Neural cell (in vitro differentiated cells): Measurements from ENCODE around the gene ZNHIT2. TPM values are rescaled to one million over a fixed set of nuclear protein-coding genes. Genes with fewer than 3 reads are reported as not detected.

ENCODE experiments used
- H2AFZ ChIP-seq: fragments of 200-600, 300-800 bp; sonication (generic), shearing (Covaris generic); 2 replicates; pipeline ENCODE4 v1.6.0; 2014; ENCODE audit warnings: low read depth, mild to moderate bottlenecking, antibody characterized with exemption, low read length, moderate library complexity
- H3F3A ChIP-seq: fragments of 200-600 bp; shearing (Covaris generic); 2 replicates; pipeline ENCODE4 v1.6.1; 2016; ENCODE audit warnings: mild to moderate bottlenecking, moderate library complexity, mixed read lengths, antibody characterized with exemption, low read length; ENCODE audit not compliant: insufficient read depth, poor library complexity, severe bottlenecking
- H3K27ac ChIP-seq: fragments of 200-600, 300-800 bp; sonication (generic), shearing (Covaris generic); 2 replicates; pipeline ENCODE4 v1.5.1; 2014; ENCODE audit warnings: mild to moderate bottlenecking, low read length, moderate library complexity
- H3K27me3 ChIP-seq: fragments of 300-800, 200-600 bp; sonication (generic), shearing (Covaris generic); 2 replicates; pipeline ENCODE4 v1.6.0; 2014; ENCODE audit warnings: mild to moderate bottlenecking, low read depth, low read length, moderate library complexity; ENCODE audit not compliant: insufficient read depth
- H3K36me3 ChIP-seq: fragments of 300-800, 200-600 bp; sonication (generic), shearing (Covaris generic); 2 replicates; pipeline ENCODE4 v1.5.1; 2014; ENCODE audit warnings: mild to moderate bottlenecking, antibody characterized with exemption, low read length, moderate library complexity; ENCODE audit not compliant: insufficient read depth
- H3K4me2 ChIP-seq: fragments of 300-800, 200-600 bp; sonication (generic), shearing (Covaris generic); 2 replicates; pipeline ENCODE4 v1.6.0; 2014; ENCODE audit warnings: mild to moderate bottlenecking, low read length
- H3K4me3 ChIP-seq: fragments of 300-800, 200-600 bp; sonication (generic), shearing (Covaris generic); 2 replicates; pipeline ENCODE4 v1.5.1; 2014; ENCODE audit warnings: mild to moderate bottlenecking, low read length, moderate library complexity
- H3K79me2 ChIP-seq: fragments of 200-600 bp; shearing (Covaris generic); replicated peaks from 2 replicates; pipeline ENCODE4 v1.6.0; 2014; ENCODE audit warnings: mild to moderate bottlenecking, low read length, moderate library complexity; ENCODE audit not compliant: insufficient read depth
- H3K9ac ChIP-seq: fragments of 300-800, 200-600 bp; sonication (generic), shearing (Covaris generic); 2 replicates; pipeline ENCODE4 v1.6.1; 2016; ENCODE audit warnings: mild to moderate bottlenecking, low read length, mixed read lengths
- H3K9me2 ChIP-seq: fragments of 200-600 bp; shearing (Covaris generic); 2 replicates; pipeline ENCODE4 v1.6.1; 2016; ENCODE audit warnings: mild to moderate bottlenecking, low read length, mixed read lengths; ENCODE audit not compliant: insufficient read depth
- H3K9me3 ChIP-seq: fragments of 200-600, 300-800 bp; sonication (generic), shearing (Covaris generic); 2 replicates; pipeline ENCODE4 v1.6.1; 2016; ENCODE audit warnings: mild to moderate bottlenecking, mixed run types, low read length, moderate library complexity, mixed read lengths
- H4K20me1 ChIP-seq: fragments of 200-600 bp; shearing (Covaris generic); 2 replicates; pipeline ENCODE4 v1.6.1; 2016; ENCODE audit warnings: mild to moderate bottlenecking, mixed run types; ENCODE audit not compliant: insufficient read depth
- EP300 ChIP-seq: fragments of 450-650 bp; conservative IDR thresholded peaks from 2 replicates; pipeline ENCODE4 v1.6.1; 2014; ENCODE audit warnings: antibody characterized with exemption, mild to moderate bottlenecking, moderate library complexity; ENCODE audit not compliant: poor library complexity, severe bottlenecking
- EZH2 ChIP-seq: fragments of 200-600, 300-800 bp; shearing (Covaris generic), sonication (generic); IDR thresholded peaks from 2 replicates; pipeline ENCODE4 v1.6.1; 2014; ENCODE audit warnings: antibody characterized with exemption, low read length, borderline replicate concordance, mild to moderate bottlenecking; ENCODE audit not compliant: insufficient read depth, poor library complexity, severe bottlenecking
- MXI1 ChIP-seq: fragments of 450-650 bp; conservative IDR thresholded peaks from 2 replicates; pipeline ENCODE4 v1.6.1; 2014; ENCODE audit warnings: antibody characterized with exemption, mild to moderate bottlenecking; ENCODE audit not compliant: poor library complexity, severe bottlenecking
- POLR2AphosphoS5 ChIP-seq: IDR thresholded peaks from 2 replicates; pipeline ENCODE4 v1.6.1; 2012
- RAD21 ChIP-seq: fragments of 450-650 bp; conservative IDR thresholded peaks from 2 replicates; pipeline ENCODE4 v1.6.1; 2014; ENCODE audit warnings: antibody characterized with exemption, mild to moderate bottlenecking, moderate library complexity
- SMC3 ChIP-seq: fragments of 450-650 bp; conservative IDR thresholded peaks from 2 replicates; pipeline ENCODE4 v1.6.1; 2014; ENCODE audit warnings: antibody characterized with exemption, mild to moderate bottlenecking, moderate library complexity; ENCODE audit not compliant: poor library complexity
- TAF1 ChIP-seq: IDR thresholded peaks from 2 replicates; pipeline ENCODE4 v1.6.1; 2012; ENCODE audit warnings: low read depth
- polyA plus RNA-seq: library from polyadenylated mRNA; depleted of rRNA; stranded (reverse); fragments of >200 nt; gene quantifications from 2 replicates; pipeline ENCODE4 v1.2.3, GENCODE V29; 2014
- TF ChIP-seq, protein P1 (sequence below): IDR thresholded peaks from 2 replicates; pipeline ENCODE4 v1.6.1; 2012; ENCODE audit warnings: borderline replicate concordance
- TF ChIP-seq, protein P2 (sequence below): fragments of 450-650 bp; IDR thresholded peaks from 2 replicates; pipeline ENCODE4 v1.5.1; 2014; ENCODE audit warnings: antibody characterized with exemption, mild to moderate bottlenecking, moderate library complexity; ENCODE audit not compliant: poor library complexity, severe bottlenecking

ZNHIT2 gene
- polyA plus RNA-seq, 1 donor from 2014 or later = 7.0 TPM

DNA sequence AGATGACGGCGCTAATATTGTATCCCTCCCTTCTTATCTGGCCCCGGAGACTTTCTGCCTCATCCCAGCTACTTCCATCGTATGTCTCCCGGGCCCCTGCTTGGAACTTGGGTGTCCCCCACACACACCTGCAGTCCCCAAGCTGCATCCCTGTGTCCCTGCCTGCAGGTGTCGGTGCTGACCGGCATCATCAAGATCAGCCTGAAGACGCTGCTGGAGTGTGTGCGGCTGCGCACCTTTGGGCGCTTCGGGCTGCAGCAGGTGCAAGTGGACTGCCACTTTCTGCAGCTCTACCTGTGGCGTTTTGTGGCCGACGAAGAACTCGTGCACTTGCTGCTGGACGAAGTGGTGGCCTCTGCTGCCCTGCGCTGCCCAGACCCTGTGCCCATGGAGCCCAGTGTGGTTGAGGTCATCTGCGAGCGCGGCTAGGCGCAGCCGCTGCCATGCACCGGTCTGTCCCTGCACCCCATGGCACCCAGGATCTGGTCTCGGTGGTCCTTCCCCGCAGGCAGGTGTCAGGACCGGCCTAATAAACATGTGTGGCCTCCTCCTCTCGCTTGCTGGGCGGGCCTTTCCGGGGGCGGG lies 6.2 kb downstream of the ZNHIT2 start:
- peak overlapping the region; percentile 24 for H3K9ac ChIP-seq
- H3F3A ChIP-seq = no peaks in the 10 kb centered on the region
- peak overlapping the region; percentile 21 for H3K27ac ChIP-seq

DNA sequence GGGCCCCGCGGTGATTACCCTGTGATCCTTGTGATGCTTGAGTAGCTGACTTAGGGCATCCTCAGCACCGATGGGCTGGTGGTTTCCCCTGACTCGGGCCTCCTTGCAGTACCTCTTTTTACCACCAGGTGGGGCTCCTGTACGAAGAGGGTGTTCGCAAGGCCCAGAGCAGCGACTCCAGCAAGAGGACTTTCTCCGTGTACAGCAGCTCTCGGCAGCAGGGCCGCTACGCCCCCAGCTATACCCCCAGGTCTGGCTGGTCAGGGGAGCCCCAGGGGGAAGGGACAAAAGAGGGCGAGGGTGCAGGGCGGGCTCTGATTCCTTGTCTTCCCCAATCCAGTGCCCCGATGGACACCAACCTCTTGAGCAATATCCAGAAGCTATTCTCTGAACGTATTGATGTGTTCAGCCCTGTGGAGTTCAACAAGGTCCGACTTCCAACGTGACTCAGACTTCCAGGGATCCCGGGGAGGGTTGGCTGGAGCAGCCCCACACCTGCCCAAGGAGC lies 7.1 kb downstream of the ZNHIT2 start:
- H3K27ac ChIP-seq = no peak overlapping the region
- peak overlapping the region; percentile 34 for H3K9ac ChIP-seq
- peaks cover 19% of the 10 kb centered on the region for H3K79me2 ChIP-seq

More for the DNA sequence above, 6.2 kb downstream of the ZNHIT2 start:
- H3K27me3 ChIP-seq = no peaks in the 10 kb centered on the region
- H3K4me3 ChIP-seq = peak overlapping the region; percentile 86
- H3K4me2 ChIP-seq = no peak overlapping the region
- no peaks in the 10 kb centered on the region for H3K36me3 ChIP-seq
- no peak overlapping the region for H2AFZ ChIP-seq
- H4K20me1 ChIP-seq = no peaks in the 10 kb centered on the region
- no peaks in the 10 kb centered on the region for H3K9me3 ChIP-seq
- H3K79me2 ChIP-seq = peaks cover 21% of the 10 kb centered on the region
- no peaks in the 10 kb centered on the region for H3K9me2 ChIP-seq
- TF ChIP-seq TAF1 (no peak), POLR2AphosphoS5 (no peak), RAD21 (no peak), SMC3 (no peak), EP300 (no peak), EZH2 (no peak), MXI1 (no peak)
- TF ChIP-seq, protein P1, sequence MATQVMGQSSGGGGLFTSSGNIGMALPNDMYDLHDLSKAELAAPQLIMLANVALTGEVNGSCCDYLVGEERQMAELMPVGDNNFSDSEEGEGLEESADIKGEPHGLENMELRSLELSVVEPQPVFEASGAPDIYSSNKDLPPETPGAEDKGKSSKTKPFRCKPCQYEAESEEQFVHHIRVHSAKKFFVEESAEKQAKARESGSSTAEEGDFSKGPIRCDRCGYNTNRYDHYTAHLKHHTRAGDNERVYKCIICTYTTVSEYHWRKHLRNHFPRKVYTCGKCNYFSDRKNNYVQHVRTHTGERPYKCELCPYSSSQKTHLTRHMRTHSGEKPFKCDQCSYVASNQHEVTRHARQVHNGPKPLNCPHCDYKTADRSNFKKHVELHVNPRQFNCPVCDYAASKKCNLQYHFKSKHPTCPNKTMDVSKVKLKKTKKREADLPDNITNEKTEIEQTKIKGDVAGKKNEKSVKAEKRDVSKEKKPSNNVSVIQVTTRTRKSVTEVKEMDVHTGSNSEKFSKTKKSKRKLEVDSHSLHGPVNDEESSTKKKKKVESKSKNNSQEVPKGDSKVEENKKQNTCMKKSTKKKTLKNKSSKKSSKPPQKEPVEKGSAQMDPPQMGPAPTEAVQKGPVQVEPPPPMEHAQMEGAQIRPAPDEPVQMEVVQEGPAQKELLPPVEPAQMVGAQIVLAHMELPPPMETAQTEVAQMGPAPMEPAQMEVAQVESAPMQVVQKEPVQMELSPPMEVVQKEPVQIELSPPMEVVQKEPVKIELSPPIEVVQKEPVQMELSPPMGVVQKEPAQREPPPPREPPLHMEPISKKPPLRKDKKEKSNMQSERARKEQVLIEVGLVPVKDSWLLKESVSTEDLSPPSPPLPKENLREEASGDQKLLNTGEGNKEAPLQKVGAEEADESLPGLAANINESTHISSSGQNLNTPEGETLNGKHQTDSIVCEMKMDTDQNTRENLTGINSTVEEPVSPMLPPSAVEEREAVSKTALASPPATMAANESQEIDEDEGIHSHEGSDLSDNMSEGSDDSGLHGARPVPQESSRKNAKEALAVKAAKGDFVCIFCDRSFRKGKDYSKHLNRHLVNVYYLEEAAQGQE = no peak
- TF ChIP-seq, protein P2, sequence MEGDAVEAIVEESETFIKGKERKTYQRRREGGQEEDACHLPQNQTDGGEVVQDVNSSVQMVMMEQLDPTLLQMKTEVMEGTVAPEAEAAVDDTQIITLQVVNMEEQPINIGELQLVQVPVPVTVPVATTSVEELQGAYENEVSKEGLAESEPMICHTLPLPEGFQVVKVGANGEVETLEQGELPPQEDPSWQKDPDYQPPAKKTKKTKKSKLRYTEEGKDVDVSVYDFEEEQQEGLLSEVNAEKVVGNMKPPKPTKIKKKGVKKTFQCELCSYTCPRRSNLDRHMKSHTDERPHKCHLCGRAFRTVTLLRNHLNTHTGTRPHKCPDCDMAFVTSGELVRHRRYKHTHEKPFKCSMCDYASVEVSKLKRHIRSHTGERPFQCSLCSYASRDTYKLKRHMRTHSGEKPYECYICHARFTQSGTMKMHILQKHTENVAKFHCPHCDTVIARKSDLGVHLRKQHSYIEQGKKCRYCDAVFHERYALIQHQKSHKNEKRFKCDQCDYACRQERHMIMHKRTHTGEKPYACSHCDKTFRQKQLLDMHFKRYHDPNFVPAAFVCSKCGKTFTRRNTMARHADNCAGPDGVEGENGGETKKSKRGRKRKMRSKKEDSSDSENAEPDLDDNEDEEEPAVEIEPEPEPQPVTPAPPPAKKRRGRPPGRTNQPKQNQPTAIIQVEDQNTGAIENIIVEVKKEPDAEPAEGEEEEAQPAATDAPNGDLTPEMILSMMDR = no peak

More for the DNA sequence above, 7.1 kb downstream of the ZNHIT2 start:
- H3K36me3 ChIP-seq = no peaks in the 10 kb centered on the region
- no peak overlapping the region for H3K4me2 ChIP-seq
- no peaks in the 10 kb centered on the region for H3F3A ChIP-seq
- TF ChIP-seq POLR2AphosphoS5 (no peak), RAD21 (peak; percentile 71), EZH2 (no peak), TAF1 (no peak), SMC3 (peak; percentile 80), MXI1 (peak; percentile 45), EP300 (no peak)
- TF ChIP-seq, protein P1 = no peak
- TF ChIP-seq, protein P2 = peak; percentile 94
- no peak overlapping the region for H2AFZ ChIP-seq
- H4K20me1 ChIP-seq = no peaks in the 10 kb centered on the region
- no peaks in the 10 kb centered on the region for H3K27me3 ChIP-seq
- H3K9me2 ChIP-seq = no peaks in the 10 kb centered on the region
- H3K9me3 ChIP-seq = no peaks in the 10 kb centered on the region
- peak overlapping the region; percentile 29 for H3K4me3 ChIP-seq
